ENCODE results near the gene CFAP20DC.

DNA sequence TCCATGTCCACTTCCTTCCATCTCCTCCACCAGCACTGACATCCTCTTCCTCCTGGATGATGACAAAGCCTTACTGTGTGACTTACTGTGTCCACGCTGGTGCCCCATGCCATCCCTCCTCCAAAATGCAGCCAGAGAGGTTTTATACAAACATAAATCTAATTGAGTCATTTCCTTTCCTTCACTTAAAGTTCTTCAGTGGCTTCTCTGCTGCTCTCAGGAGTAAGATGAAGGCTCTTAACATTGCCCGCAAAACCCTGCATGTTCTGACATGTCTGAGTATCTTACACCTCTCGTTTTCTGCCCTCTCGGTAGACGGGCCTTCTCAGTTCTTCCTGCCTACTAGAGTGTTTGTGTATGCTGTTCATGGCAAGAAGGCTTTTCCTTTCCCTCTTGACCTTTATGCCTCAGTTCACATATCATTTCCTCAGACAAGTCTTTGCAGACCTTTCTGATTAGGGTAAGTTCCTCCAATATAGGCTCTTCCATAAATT lies 175.5 kb downstream of the CFAP20DC start:
- TF ChIP-seq, protein P1, sequence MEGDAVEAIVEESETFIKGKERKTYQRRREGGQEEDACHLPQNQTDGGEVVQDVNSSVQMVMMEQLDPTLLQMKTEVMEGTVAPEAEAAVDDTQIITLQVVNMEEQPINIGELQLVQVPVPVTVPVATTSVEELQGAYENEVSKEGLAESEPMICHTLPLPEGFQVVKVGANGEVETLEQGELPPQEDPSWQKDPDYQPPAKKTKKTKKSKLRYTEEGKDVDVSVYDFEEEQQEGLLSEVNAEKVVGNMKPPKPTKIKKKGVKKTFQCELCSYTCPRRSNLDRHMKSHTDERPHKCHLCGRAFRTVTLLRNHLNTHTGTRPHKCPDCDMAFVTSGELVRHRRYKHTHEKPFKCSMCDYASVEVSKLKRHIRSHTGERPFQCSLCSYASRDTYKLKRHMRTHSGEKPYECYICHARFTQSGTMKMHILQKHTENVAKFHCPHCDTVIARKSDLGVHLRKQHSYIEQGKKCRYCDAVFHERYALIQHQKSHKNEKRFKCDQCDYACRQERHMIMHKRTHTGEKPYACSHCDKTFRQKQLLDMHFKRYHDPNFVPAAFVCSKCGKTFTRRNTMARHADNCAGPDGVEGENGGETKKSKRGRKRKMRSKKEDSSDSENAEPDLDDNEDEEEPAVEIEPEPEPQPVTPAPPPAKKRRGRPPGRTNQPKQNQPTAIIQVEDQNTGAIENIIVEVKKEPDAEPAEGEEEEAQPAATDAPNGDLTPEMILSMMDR (IDR thresholded peaks at IDR 0.05; ENCODE audit: low read depth, low read length) = no peak
- no peak for TF ChIP-seq EZH2phosphoT487 (IDR thresholded peaks at IDR 0.05; ENCODE audit: low read depth)

All from OCI-LY3 (cell line).